Liver (tissue), 9 donors: ENCODE data around the gene MOV10L1. TPM values are rescaled to one million over a fixed set of nuclear protein-coding genes. Genes with fewer than 3 reads are reported as not detected.

Experiments used
- DNase-seq: peaks from one replicate; pipeline ENCODE4 v3.0.0-alpha.2; 2017; ENCODE audit warnings: low spot score
- H3K27ac ChIP-seq, 2 donors: one replicate each; pipeline ENCODE4 v1.7.0; 2013; ENCODE audit warnings: inconsistent platforms in 2 of 2, low read length in 2 of 2, control low read depth in 1 of 2, low read depth in 1 of 2, mild to moderate bottlenecking in 1 of 2
- H3K27me3 ChIP-seq, 4 donors: one replicate each; pipeline versions ENCODE4 v1.6.1 to v1.7.0; 2013; ENCODE audit warnings: low read length in 3 of 4, inconsistent platforms in 1 of 4, mild to moderate bottlenecking in 1 of 4, moderate library complexity in 1 of 4; ENCODE audit not compliant: control insufficient read depth in 4 of 4, insufficient read depth in 4 of 4
- H3K36me3 ChIP-seq, 4 donors: one replicate each; pipeline versions ENCODE4 v1.6.1 to v1.7.0; 2013; ENCODE audit warnings: low read length in 3 of 4, mild to moderate bottlenecking in 3 of 4, low read depth in 1 of 4, moderate library complexity in 1 of 4; ENCODE audit not compliant: control insufficient read depth in 4 of 4, insufficient read depth in 3 of 4
- H3K4me1 ChIP-seq, 4 donors: one replicate each; pipeline versions ENCODE4 v1.6.1 to v1.7.0; 2013; ENCODE audit warnings: low read length in 3 of 4, mild to moderate bottlenecking in 3 of 4, moderate library complexity in 1 of 4; ENCODE audit not compliant: control insufficient read depth in 4 of 4, insufficient read depth in 4 of 4
- H3K4me3 ChIP-seq, 3 donors: one replicate each; pipeline versions ENCODE4 v1.6.1 to v1.7.0; 2013; ENCODE audit warnings: low read length in 3 of 3, control low read depth in 1 of 3, low read depth in 1 of 3, mild to moderate bottlenecking in 1 of 3
- H3K9ac ChIP-seq, 2 donors: one replicate each; pipeline ENCODE4 v1.7.0; 2013; ENCODE audit warnings: low read length in 2 of 2, mild to moderate bottlenecking in 2 of 2, moderate library complexity in 2 of 2, control low read depth in 1 of 2, low read depth in 1 of 2
- H3K9me3 ChIP-seq, 4 donors: one replicate each; pipeline versions ENCODE4 v1.6.1 to v1.7.0; 2013; ENCODE audit warnings: low read length in 3 of 4; ENCODE audit not compliant: control insufficient read depth in 4 of 4
- ATF3 ChIP-seq: IDR thresholded peaks from 2 replicates; pipeline ENCODE4 v1.6.1; 2016; ENCODE audit warnings: antibody characterized with exemption
- CTCF ChIP-seq: fragments of 150-350 bp; IDR thresholded peaks from 2 replicates; pipeline ENCODE4 v1.5.1; 2017; ENCODE audit warnings: improper control_type of control experiment, low read depth, low read length; ENCODE audit not compliant: missing input control
- HNF4A ChIP-seq, 2 donors: conservative IDR thresholded peaks; 2 replicates each; pipeline ENCODE4 v1.6.1; 2016; ENCODE audit warnings: antibody characterized with exemption in 2 of 2, mild to moderate bottlenecking in 2 of 2
- NR2F2 ChIP-seq: IDR thresholded peaks from 2 replicates; pipeline ENCODE4 v1.6.1; 2016; ENCODE audit warnings: antibody characterized with exemption
- RAD21 ChIP-seq, 2 donors: IDR thresholded peaks; 2 replicates each; pipeline ENCODE4 v1.6.1; 2016; ENCODE audit warnings: antibody characterized with exemption in 2 of 2, mild to moderate bottlenecking in 2 of 2
- RXRA ChIP-seq, 2 donors: IDR thresholded peaks; 2 replicates each; pipeline ENCODE4 v1.6.1; 2017 to 2018; ENCODE audit warnings: antibody characterized with exemption in 2 of 2, mild to moderate bottlenecking in 1 of 2
- SP1 ChIP-seq: IDR thresholded peaks from 2 replicates; pipeline ENCODE4 v1.6.1; 2018; ENCODE audit warnings: antibody characterized with exemption, mild to moderate bottlenecking
- TAF1 ChIP-seq: conservative IDR thresholded peaks from 2 replicates; pipeline ENCODE4 v1.6.1; 2016; ENCODE audit warnings: antibody characterized with exemption, mild to moderate bottlenecking
- YY1 ChIP-seq: IDR thresholded peaks from 2 replicates; pipeline ENCODE4 v1.6.1; 2016; ENCODE audit warnings: antibody characterized with exemption, mild to moderate bottlenecking
- ZBTB33 ChIP-seq: IDR thresholded peaks from 2 replicates; pipeline ENCODE4 v1.6.1; 2016; ENCODE audit warnings: antibody characterized with exemption
- WGBS: extraction: QIAGEN DNeasy Blood & Tissue Kit; methylation state at CpG from one replicate; pipeline ENCODE4 v1.1.7; 2013; 5-methylcytosine and 5-hydroxymethylcytosine counted together
- polyA plus RNA-seq, 2 donors: library from polyadenylated mRNA; stranded (reverse) in 1 of 2; unstranded in 1 of 2; fragments of 200-250 nt in 1 of 2; fragments of >200 nt in 1 of 2; fragmentation: Nextera tagmentation in 1 of 2; extraction: Ambion mirVana in 1 of 2; gene quantifications; one replicate each; pipeline versions ENCODE4 v1.2.1 to v1.2.3, GENCODE V29; 2013 to 2015
- total RNA-seq, 2 donors: library from RNA; depleted of rRNA; stranded (reverse); fragments of >200 nt; gene quantifications; one replicate each; pipeline ENCODE4 v1.2.3, GENCODE V29; 2014
- TF ChIP-seq, protein P1 (sequence below): IDR thresholded peaks from 2 replicates; pipeline ENCODE4 v1.6.1; 2016; ENCODE audit warnings: antibody characterized with exemption, mild to moderate bottlenecking
- donor health status: healthy.
- donor health status: healthy.
- donor health status: healthy.
- donor health status: healthy.
- donor health status: healthy.

MOV10L1 gene
- total and polyA plus RNA-seq, 4 donors, result 0.07 to 0.47 (median 0.17) TPM

GRCh38 chr22:50206599-50206998 lies 116.8 kb downstream of the MOV10L1 start:
- WGBS, result 24% methylated on average over 10 of the region's 10 CpGs
- peaks cover 8 to 85% (median 54%) of the 10 kb centered on the region in 4 donors for H3K4me1 ChIP-seq
- H3K4me3 ChIP-seq, result peak overlapping the region in 1 of 3 donors; percentile 10
- peak overlapping the region; percentile 87 to 93 for H3K27ac ChIP-seq
- DNase-seq, result no peak
- peaks cover 2 to 30% (median 16%) of the 10 kb centered on the region in 4 donors for H3K36me3 ChIP-seq
- TF ChIP-seq HNF4A (conservative IDR thresholded peaks at IDR 0.05) (no peak), RXRA (IDR thresholded peaks at IDR 0.05) (no peak), CTCF (peak; percentile 58), RAD21 (IDR thresholded peaks at IDR 0.05) (peak; percentile 52 to 69), YY1 (peak; percentile 4)
- TF ChIP-seq, protein P1, sequence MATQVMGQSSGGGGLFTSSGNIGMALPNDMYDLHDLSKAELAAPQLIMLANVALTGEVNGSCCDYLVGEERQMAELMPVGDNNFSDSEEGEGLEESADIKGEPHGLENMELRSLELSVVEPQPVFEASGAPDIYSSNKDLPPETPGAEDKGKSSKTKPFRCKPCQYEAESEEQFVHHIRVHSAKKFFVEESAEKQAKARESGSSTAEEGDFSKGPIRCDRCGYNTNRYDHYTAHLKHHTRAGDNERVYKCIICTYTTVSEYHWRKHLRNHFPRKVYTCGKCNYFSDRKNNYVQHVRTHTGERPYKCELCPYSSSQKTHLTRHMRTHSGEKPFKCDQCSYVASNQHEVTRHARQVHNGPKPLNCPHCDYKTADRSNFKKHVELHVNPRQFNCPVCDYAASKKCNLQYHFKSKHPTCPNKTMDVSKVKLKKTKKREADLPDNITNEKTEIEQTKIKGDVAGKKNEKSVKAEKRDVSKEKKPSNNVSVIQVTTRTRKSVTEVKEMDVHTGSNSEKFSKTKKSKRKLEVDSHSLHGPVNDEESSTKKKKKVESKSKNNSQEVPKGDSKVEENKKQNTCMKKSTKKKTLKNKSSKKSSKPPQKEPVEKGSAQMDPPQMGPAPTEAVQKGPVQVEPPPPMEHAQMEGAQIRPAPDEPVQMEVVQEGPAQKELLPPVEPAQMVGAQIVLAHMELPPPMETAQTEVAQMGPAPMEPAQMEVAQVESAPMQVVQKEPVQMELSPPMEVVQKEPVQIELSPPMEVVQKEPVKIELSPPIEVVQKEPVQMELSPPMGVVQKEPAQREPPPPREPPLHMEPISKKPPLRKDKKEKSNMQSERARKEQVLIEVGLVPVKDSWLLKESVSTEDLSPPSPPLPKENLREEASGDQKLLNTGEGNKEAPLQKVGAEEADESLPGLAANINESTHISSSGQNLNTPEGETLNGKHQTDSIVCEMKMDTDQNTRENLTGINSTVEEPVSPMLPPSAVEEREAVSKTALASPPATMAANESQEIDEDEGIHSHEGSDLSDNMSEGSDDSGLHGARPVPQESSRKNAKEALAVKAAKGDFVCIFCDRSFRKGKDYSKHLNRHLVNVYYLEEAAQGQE, result peak; percentile 1
- H3K9ac ChIP-seq, result peak overlapping the region in 1 of 2 donors; percentile 42
- H3K27me3 ChIP-seq, result no peaks in the 10 kb centered on the region
- H3K9me3 ChIP-seq, result no peaks in the 10 kb centered on the region

DNA sequence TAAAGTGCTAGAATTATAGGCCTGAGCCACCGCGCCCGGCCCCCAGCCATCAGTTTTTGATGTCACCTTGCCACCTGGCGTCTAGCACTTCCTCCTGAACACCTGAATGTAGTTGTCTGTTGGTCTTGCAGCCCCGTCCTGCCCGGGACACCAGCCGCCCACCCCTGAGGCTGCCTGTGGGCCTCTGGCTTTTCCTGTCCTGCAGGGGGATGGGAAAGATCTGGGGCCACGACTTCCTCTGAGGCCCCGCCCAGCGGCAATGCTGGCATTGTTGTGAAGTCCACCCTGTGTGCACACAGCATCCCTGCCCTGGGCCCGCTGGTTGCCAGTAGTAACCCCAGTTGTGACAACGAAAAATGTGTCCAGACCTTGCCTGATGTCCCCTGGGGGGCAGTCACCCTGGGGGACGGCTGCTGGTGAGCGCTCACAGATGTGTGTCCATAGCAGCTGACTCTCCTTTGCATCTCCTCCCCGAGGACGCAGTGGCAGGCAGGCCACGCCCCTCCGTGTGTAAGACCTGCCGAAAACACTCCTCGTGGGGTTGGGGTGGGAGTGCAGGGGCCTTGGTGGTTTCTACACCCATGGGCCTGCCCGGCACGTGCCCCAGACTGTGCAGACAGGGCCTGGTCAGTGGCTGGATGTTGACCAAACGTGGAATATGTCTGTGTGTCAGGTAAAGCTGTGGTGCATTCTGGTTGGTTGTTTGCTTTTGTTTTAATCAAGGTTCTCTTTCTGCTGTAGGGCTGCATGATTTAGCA lies 117.8 kb downstream of the MOV10L1 start:
- Histone ChIP-seq H3K9me3 (no peaks in the 10 kb centered on the region), H3K4me1 (peaks cover 8 to 76% (median 51%) of the 10 kb centered on the region in 4 donors), H3K36me3 (peaks cover 7 to 34% (median 19%) of the 10 kb centered on the region in 4 donors), H3K27ac (no peak overlapping the region), H3K4me3 (no peak overlapping the region), H3K9ac (no peak overlapping the region), H3K27me3 (no peaks in the 10 kb centered on the region)
- TF ChIP-seq NR2F2 (no peak), HNF4A (conservative IDR thresholded peaks at IDR 0.05) (no peak), TAF1 (no peak), RXRA (IDR thresholded peaks at IDR 0.05) (no peak), ATF3 (no peak), SP1 (no peak), RAD21 (IDR thresholded peaks at IDR 0.05) (no peak), YY1 (no peak), ZBTB33 (no peak), CTCF (no peak)
- no peak for DNase-seq
- 64% methylated on average over 23 of the region's 23 CpGs for WGBS
